ENCODE results near the gene HS6ST3.

The HS6ST3 gene

DNA sequence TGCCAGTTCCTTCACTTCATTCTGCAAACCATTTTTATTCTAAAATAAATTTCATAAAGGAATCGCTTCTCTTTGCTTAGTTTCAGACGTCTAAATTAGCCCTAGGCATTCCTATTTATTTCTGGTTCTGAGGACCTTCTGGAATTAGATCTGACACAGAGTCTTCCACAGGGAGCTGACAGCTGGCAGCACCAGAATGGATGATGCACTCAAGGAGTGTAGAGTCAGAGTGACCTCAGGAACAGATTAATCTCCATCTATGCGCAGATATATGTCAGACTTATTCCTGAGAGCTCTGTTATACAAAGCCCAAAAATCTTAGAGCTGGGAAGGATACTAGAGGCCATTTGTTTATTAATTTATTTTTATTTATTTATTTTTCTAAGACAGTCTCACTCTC lies 450.8 kb downstream of the HS6ST3 start:
- DNase-seq (ENCODE audit: low read depth), result no peak

- no peak for DNase-seq (ENCODE audit: low read depth)
Measured at GRCh38 chr13:96542986-96543385, 453.1 kb downstream of the HS6ST3 start.

- no peak for DNase-seq (ENCODE audit: low read depth)
Measured at GRCh38 chr13:96544957-96545356, 455.1 kb downstream of the HS6ST3 start.

DNA sequence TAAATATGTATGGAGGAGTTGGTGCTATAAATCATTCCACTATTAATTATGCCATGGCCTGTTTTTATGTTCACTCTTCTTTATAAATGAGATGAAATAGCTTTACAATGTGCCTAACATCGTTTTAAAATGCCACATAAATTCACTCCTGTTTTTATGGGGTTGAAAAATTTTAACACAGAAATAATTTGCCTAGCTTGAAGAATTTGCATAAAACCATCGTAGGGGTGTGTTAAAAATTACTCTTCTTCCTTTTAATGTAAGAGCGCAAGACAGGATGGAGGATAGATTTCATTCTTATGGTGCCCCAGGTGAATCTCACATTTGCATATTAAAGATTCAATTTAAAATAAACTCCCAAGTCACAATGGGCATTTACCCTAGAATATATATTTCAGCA lies 456.6 kb downstream of the HS6ST3 start:
- DNase-seq (ENCODE audit: low read depth), result no peak

- no peak for DNase-seq (ENCODE audit: low read depth)
Measured at GRCh38 chr13:96551546-96551945, 461.6 kb downstream of the HS6ST3 start.

DNA sequence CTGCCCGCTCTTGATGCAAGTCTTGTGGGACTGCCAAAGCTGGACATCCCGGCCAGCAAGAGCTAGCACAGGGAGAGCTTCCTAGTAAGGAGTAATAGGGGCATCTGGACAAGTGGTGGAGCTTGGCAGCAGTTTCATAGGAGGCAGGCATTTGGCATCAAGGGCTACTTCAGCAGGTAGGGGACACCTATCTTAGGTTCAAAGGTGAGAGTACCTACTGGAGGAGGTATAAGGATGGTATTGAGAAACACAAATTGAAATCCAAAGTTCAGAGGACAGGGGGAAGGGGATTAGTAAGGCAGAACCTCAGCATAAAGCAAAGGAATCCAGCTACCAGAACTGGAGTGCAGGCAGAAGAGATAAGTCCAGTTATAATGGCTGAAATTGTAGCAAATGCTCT lies 462.7 kb downstream of the HS6ST3 start:
- DNase-seq (ENCODE audit: low read depth), result no peak

GRCh38 chr13:96553796-96554195 lies 463.9 kb downstream of the HS6ST3 start:
- DNase-seq (ENCODE audit: low read depth), result no peak

DNA sequence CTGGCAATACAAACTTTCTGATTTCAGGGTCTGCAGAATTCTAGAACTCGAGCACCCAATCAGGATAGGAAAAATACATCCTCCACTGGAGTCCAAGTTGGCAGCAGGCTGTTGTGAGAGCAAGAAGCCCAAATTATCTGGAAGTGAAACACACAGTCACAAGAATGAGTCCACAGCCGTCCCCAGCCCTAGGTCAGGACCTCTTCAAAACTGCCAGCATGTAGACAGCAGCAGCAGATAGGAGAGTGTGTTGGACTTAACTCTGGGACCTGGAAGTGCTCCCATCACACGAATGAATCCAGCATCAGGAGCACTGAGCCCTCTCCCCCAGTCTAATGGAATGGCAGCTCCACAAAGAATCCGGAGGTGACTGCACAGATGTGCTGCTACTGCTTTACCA lies 483.7 kb downstream of the HS6ST3 start:
- DNase-seq (ENCODE audit: low read depth), result no peak

GRCh38 chr13:96575423-96576320 lies 485.8 kb downstream of the HS6ST3 start:
- DNase-seq (ENCODE audit: low read depth), result no peak

GRCh38 chr13:96581741-96582140 lies 491.8 kb downstream of the HS6ST3 start:
- DNase-seq (ENCODE audit: low read depth), result no peak

DNA sequence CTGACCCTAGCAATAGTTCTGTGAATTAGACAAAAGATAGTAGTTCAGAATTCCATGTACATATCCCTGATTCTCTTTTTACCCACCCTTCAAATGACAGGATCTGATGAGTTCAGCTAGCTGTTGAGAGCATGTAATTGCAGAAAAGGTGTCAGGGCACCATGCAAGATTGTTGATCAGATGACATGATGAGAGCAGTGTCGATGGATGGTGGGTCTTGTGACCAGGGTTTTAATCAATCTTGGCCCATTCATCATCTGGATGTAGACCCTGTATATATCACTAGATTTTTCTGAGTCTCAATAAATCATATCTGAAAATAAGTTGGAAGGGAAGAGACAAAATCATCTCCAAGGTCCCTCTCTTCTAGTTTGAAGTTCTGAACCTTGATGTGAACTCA lies 525.3 kb downstream of the HS6ST3 start:
- DNase-seq (ENCODE audit: low read depth), result no peak

- no peak for DNase-seq (ENCODE audit: low read depth)
Measured at GRCh38 chr13:96617528-96617927, 527.6 kb downstream of the HS6ST3 start.

- DNase-seq (ENCODE audit: low read depth), result no peak
Measured at GRCh38 chr13:96621634-96622183, 531.8 kb downstream of the HS6ST3 start.

- DNase-seq (ENCODE audit: low read depth), result no peak
Measured at GRCh38 chr13:96629331-96629730, 539.4 kb downstream of the HS6ST3 start.

GRCh38 chr13:96632536-96633320 lies 542.8 kb downstream of the HS6ST3 start:
- no peak for DNase-seq (ENCODE audit: low read depth)

DNA sequence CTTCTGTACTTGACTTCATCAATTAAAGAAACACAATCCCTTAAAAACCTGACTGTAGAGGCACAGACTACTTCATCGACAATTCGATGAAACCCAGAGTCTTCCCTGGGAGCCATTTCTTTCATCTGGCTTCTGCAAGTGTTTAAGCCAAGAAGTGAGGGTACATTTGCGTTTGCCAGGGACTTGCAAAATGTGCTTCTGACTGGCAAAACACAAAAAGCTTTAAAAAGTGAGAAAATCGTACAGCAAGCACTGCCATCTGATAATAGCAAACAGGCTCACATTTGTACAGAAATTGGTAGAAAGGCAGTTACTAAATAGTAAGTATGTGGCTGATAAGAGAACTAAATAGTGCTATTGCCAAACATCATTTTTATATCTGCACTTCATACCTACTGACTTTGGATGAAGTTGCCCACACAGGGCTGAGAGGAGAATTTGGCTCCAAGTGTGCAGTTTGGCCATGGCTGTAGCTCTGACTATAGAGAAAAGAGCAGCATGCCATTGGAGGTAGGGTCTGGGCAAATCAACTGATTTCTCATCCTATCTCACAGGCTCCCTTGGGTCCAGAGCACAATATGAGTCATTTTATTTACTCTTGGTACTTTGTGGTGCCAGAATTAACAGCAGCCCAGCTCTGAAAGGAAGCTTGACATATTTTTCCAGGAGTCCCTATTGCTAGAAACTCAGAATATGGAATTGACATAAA lies 546.2 kb downstream of the HS6ST3 start:
- no peak for DNase-seq (ENCODE audit: low read depth)

GRCh38 chr13:96637039-96637438 lies 547.1 kb downstream of the HS6ST3 start:
- no peak for DNase-seq (ENCODE audit: low read depth)

DNA sequence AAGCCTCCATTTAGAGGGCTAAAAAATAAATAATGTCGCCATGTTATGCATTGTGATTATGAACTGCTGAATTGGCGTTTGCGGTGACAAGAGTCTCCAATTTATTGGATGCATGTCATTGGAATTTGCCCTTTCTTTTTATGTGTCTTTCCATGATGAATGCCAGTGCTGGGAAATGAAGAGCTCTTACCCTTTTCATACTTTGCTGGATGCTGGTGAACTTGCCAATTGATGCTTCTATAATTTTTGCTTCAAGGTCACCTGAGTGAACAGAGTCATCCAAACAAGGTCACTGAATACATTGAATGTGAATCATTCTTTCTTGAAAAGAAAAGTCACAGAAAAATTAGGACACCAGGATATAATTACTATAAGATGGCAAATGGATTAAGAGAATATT lies 556.2 kb downstream of the HS6ST3 start:
- DNase-seq (ENCODE audit: low read depth), result no peak

- DNase-seq (ENCODE audit: low read depth), result no peak
Measured at GRCh38 chr13:96646515-96647211, 556.8 kb downstream of the HS6ST3 start.

DNA sequence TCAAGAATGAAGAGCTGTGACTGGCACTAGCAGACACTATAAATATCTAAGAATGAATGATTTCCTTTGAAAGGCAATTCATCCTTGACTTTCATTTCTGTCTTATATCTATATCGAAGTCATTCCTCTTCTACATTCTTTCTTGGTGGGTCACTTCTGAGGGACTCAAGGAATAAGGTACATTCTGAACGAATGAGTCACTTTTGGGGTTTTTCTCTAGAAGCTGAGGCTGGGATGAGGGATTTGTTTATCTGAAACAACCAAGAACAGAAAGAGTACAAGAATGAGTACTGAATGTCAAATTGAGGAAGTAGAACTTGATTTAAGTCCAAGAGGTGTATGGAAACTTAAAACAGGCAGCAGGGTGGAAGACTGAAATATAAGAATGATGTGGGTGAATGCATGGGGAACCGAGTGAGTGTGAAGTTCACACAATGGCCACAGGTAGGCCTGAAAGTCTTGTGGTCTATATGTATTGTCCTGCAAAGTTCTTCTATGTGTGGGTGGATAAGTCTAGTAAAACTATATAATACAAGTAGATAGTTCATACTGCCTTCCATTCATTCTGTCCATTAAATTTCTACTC lies 560.5 kb downstream of the HS6ST3 start:
- DNase-seq (ENCODE audit: low read depth), result no peak

GRCh38 chr13:96651598-96651997 lies 561.7 kb downstream of the HS6ST3 start:
- no peak for DNase-seq (ENCODE audit: low read depth)

All from activated T-helper 1 cell treated with Interleukin-2 at 50 U/mL for 16 hours (primary cell).